GM20000 (cell line): ENCODE results near the gene TMEM218.

Experiments
- DNase-seq: peaks from one replicate; pipeline ENCODE4 v3.0.0; 2012; ENCODE audit warnings: low spot score
- TF ChIP-seq, protein P1 (sequence below): IDR thresholded peaks from 2 replicates; pipeline ENCODE4 v1.5.1; 2012; ENCODE audit warnings: mild to moderate bottlenecking, control low read depth; ENCODE audit errors: extremely low read depth, missing control alignments

The TMEM218 gene

DNA sequence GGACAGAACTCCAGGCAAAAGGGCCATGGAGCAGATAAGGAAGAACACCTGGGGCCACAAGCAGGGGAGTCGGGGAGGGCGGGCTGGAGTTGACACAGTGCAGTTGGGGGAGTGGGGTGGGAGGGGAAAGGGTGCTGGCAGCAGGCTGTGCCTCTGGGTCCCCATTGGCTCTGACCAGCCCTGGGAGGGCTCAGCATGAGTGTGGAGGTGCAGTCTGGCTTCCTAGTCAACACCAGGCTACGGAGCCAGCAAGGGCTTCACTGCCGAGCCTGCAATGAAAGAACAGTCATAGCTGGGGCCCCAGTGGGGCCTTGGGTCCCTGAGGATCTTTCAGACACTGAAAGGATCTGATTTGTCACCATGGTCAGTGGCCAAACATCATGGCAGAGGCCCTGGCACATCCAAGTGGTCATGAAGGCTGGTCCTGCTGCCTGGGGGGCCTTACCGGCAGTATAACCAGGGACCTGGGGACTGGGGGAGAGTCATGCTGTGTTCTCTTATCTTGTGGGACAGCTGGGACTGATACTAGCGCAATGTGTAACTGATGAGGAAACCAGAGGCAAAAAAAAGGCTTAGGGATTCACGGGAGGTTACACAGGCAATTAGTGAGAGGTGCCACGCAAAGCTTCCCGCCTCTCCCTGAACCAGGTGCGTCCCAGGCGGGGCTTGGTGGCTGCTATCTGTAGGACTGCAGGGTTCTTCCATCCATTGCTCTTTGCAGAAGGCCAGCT lies 36.8 kb downstream of the TMEM218 start:
- no peak for DNase-seq
- TF ChIP-seq, protein P1, sequence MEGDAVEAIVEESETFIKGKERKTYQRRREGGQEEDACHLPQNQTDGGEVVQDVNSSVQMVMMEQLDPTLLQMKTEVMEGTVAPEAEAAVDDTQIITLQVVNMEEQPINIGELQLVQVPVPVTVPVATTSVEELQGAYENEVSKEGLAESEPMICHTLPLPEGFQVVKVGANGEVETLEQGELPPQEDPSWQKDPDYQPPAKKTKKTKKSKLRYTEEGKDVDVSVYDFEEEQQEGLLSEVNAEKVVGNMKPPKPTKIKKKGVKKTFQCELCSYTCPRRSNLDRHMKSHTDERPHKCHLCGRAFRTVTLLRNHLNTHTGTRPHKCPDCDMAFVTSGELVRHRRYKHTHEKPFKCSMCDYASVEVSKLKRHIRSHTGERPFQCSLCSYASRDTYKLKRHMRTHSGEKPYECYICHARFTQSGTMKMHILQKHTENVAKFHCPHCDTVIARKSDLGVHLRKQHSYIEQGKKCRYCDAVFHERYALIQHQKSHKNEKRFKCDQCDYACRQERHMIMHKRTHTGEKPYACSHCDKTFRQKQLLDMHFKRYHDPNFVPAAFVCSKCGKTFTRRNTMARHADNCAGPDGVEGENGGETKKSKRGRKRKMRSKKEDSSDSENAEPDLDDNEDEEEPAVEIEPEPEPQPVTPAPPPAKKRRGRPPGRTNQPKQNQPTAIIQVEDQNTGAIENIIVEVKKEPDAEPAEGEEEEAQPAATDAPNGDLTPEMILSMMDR, result no peak

DNA sequence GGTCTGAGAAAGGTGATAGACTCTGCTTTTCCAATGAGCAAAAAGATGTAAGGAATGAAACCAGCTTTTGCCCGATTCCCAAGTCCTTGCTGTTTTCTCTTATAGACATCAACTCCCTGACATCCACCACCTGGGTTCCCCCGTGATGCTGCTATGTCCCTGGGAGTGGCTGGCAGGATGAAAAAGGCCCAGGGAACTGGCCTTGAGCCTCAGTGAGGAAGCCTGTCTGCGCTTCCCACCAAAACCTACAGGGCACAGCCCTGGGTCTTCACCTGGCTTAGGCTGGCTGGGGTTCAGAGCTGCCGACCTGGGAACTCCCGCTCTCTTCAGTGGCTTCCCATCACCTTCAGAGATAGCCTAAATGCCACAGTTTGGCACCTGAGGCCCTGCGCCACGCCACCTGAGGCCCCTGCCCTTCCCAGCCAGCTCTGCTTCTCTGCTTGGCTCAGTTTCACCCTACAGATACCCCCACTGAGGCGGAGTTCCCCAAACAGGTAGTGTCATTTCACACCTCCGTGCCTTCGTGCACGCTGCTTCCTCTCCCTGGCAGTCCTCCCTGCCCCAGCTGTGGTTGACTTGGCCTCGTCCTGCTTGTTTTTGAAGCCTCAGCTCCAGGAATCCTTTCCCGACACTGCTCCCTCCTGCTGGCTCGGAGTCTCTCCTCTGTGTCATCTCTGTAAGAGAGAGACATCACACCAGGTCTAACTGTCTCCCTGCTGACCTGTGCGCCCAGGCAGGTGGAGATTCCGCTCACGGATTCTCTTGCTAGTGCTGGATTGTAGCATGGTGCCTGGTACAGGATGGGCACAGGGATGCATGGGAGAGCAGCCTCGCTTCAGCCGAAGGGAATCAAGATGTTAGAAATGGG lies 37.6 kb downstream of the TMEM218 start:
- TF ChIP-seq, protein P1, result no peak
- no peak for DNase-seq

DNA sequence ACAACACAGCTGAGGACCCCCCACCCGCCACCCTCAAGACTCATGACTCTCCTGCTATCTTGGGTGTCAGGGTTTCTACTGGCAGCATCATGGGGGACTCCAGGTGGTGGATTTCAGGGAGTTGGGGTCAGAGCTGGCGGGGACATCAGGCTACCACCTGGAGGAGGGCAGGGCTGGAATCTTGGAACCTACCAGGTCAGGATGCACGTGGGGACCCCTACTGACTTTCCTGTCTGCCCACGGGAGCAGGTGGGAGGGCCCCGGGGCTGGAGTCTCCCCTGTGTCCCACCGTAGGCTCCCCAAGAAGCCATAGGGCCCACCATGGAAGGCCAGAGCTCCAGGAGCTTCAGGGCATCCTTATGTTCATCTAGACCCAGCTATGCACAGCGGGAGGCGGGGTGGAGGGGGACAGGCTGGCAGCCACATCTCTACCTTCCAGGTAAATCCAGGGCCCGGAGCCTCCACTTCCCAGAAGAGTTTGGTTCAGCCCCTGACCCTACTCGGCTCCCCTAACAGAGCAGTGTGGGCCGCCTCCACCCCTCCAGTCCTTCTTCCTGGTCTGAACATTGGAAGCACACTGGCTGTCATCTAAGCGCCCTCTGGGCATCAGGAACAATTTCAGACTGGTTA lies 38.4 kb downstream of the TMEM218 start:
- TF ChIP-seq, protein P1, result no peak
- no peak for DNase-seq

DNA sequence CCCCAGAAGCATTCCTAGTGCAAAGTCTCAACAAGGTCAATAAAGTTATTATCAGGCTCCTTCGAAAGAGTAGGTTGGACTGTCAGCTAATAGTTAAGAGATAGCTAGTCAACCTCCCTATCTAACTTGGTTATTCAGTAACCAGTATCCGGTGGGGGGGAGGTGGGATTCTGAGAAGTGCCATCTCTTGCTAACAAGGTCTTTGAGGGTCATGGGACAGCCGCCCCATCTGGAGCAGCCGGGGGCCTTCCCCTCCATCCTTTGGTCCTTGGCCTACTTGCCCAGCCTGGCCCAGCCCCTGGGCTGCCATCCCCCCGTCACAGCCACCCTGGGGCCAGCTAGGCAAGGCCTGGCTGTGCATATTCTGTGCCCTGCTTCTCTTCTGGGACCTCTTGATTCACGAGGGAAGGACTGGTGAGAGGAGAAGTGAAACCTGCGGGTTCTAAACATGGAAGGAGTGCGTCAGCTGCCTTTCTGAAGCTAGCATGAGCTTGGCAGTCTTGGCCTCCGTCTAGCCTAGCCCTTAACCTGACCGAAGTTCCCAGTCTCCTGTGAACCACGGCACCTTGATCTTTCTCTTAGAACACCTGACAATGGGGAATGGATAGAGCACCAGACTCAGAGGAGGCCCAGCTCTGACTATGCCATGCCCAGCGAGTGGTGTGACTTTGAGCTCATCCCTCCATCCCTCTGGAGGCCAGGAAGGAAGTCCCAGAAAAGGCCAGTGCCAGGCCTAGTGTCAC lies 39.0 kb downstream of the TMEM218 start:
- DNase-seq, result peak; percentile 85
- TF ChIP-seq, protein P1, result no peak

DNA sequence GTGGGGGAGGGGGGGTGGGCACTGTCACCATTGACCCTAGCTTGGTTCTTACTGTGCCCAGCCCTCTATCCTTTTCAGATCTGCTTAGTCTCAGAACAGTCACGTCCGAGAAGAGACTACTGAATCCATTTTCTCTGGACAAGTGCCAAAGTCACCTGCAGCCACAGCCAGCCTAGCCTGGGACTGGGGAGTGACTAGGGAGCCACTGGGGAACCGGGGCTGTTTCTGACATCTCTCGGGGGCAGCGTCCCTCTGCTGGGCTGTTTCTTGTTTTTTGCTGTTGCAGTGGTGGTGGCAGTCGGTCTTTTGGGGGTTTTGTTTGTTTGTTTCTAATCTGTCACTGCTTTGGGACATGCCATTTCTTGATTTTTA lies 39.6 kb downstream of the TMEM218 start:
- DNase-seq, result no peak
- TF ChIP-seq, protein P1, result no peak

DNA sequence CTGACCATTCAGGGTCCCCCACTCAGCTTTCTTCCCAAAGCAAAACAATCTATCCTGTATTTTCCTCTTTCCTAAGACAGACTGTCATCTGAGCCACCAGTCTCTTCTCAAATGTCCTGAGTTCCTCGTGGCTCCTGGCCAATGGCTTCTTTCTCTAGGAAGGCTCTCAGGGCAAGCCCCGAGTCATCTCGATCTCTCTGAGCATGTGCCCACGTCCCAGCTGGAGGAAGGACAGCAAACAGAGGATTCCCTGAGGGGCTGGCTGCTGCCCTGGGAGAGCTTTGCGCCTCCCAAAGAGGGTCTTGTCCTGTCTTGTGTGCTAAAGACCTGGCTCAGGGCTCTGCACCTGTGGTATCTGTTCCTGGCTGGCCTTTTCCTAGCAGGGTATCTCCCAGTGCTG lies 40.0 kb downstream of the TMEM218 start:
- no peak for DNase-seq

More for the DNA sequence above, 40.0 kb downstream of the TMEM218 start:
- TF ChIP-seq, protein P1, result no peak
